GM12878 (cell line): ENCODE measurements around the gene NUBP1. TPM values are rescaled to one million over a fixed set of nuclear protein-coding genes. Genes with fewer than 3 reads are reported as not detected.

Experiments used
- CBFB ChIP-seq: IDR thresholded peaks from 2 replicates; pipeline ENCODE4 v1.6.1; 2016; ENCODE audit warnings: antibody characterized with exemption, low read depth
- CEBPZ ChIP-seq: fragments of 150-350 bp; IDR thresholded peaks from 2 replicates; pipeline ENCODE4 v1.6.1; 2016; ENCODE audit warnings: low read depth, low read length
- EED ChIP-seq: sonication (generic); IDR thresholded peaks from 2 replicates; pipeline ENCODE4 v1.6.1; 2016; ENCODE audit warnings: antibody characterized with exemption, low read depth
- GABPA ChIP-seq: IDR thresholded peaks from 2 replicates; pipeline ENCODE4 v1.6.1; 2014; ENCODE audit warnings: antibody characterized with exemption, low read depth, mild to moderate bottlenecking, inconsistent platforms
- HDAC6 ChIP-seq: fragments of 200-600 bp; sonication (generic); IDR thresholded peaks from one replicate; pipeline ENCODE4 v1.8.0; 2017; ENCODE audit warnings: antibody characterized with exemption; ENCODE audit not compliant: unreplicated experiment
- HDGF ChIP-seq: fragments of 450-650 bp; IDR thresholded peaks from 2 replicates; pipeline ENCODE4 v1.6.1; 2016; ENCODE audit warnings: antibody characterized with exemption
- IRF4 ChIP-seq: IDR thresholded peaks from 2 replicates; pipeline ENCODE4 v1.6.1; 2011; ENCODE audit warnings: low read depth, low read length
- JUNB ChIP-seq: IDR thresholded peaks from 2 replicates; pipeline ENCODE4 v1.6.1; 2016; ENCODE audit warnings: antibody characterized with exemption, mild to moderate bottlenecking
- JUND ChIP-seq: IDR thresholded peaks from 2 replicates; pipeline ENCODE4 v1.6.1; 2012; ENCODE audit warnings: low read depth, mild to moderate bottlenecking, low read length, improper control_type of control experiment, moderate library complexity
- MTA2 ChIP-seq: fragments of 450-650 bp; IDR thresholded peaks from 2 replicates; pipeline ENCODE4 v1.6.1; 2016; ENCODE audit warnings: low read depth, mild to moderate bottlenecking, moderate library complexity
- NFIC ChIP-seq: IDR thresholded peaks from 2 replicates; pipeline ENCODE4 v1.6.1; 2012; ENCODE audit warnings: low read depth, mild to moderate bottlenecking, inconsistent platforms, low read length, moderate library complexity
- NRF1 ChIP-seq: conservative IDR thresholded peaks from 2 replicates; pipeline ENCODE4 v1.6.1; 2011; ENCODE audit warnings: mild to moderate bottlenecking, low read depth, low read length, improper control_type of control experiment
- RAD21 ChIP-seq: IDR thresholded peaks from 2 replicates; pipeline ENCODE4 v1.6.1; 2011; ENCODE audit warnings: mild to moderate bottlenecking, low read depth, low read length, moderate library complexity; ENCODE audit not compliant: insufficient read depth
- RELB ChIP-seq: fragments of 450-650 bp; IDR thresholded peaks from 2 replicates; pipeline ENCODE4 v1.6.1; 2017; ENCODE audit warnings: low read depth, mild to moderate bottlenecking, moderate library complexity
- SKIL ChIP-seq: fragments of 450-650 bp; IDR thresholded peaks from 2 replicates; pipeline ENCODE4 v1.6.1; 2017; ENCODE audit warnings: mild to moderate bottlenecking, low read depth, inconsistent platforms; ENCODE audit not compliant: poor library complexity, severe bottlenecking
- SMARCA5 ChIP-seq: fragments of 450-650 bp; IDR thresholded peaks from 2 replicates; pipeline ENCODE4 v1.6.1; 2017; ENCODE audit warnings: mild to moderate bottlenecking
- STAT1 ChIP-seq: fragments of 450-650 bp; conservative IDR thresholded peaks from 2 replicates; pipeline ENCODE4 v1.6.1; 2014; ENCODE audit warnings: antibody characterized with exemption, mild to moderate bottlenecking
- SUPT20H ChIP-seq: IDR thresholded peaks from 2 replicates; pipeline ENCODE4 v1.6.1; 2011; ENCODE audit warnings: low read depth, mild to moderate bottlenecking, low read length, moderate library complexity, borderline replicate concordance; ENCODE audit not compliant: control insufficient read depth
- SUZ12 ChIP-seq: fragments of 200-600 bp; sonication (generic); IDR thresholded peaks from one replicate; pipeline ENCODE4 v1.6.1; 2018; ENCODE audit warnings: antibody characterized with exemption, mild to moderate bottlenecking; ENCODE audit not compliant: unreplicated experiment
- USF2 ChIP-seq: IDR thresholded peaks from 2 replicates; pipeline ENCODE4 v1.6.1; 2011; ENCODE audit warnings: low read depth, low read length, improper control_type of control experiment, borderline replicate concordance
- WRNIP1 ChIP-seq: IDR thresholded peaks from 2 replicates; pipeline ENCODE4 v1.6.1; 2011; ENCODE audit warnings: low read depth, low read length, improper control_type of control experiment, borderline replicate concordance
- ZNF24 ChIP-seq: fragments of 450-650 bp; IDR thresholded peaks from 2 replicates; pipeline ENCODE4 v1.6.1; 2017; ENCODE audit warnings: antibody characterized with exemption, mild to moderate bottlenecking
- ZNF274 ChIP-seq: IDR thresholded peaks from one replicate; pipeline ENCODE4 v1.8.0; 2011; ENCODE audit not compliant: insufficient read length, insufficient read depth
- ZNF384 ChIP-seq: IDR thresholded peaks from 2 replicates; pipeline ENCODE4 v1.6.1; 2012; ENCODE audit warnings: low read depth, mild to moderate bottlenecking, low read length, improper control_type of control experiment, borderline replicate concordance
- polyA plus RNA-seq, 11 experiments: library from polyadenylated mRNA; depleted of rRNA in 4 of 11; unstranded in 6 of 11; stranded (reverse) in 5 of 11; fragments of >200 nt; fragmentation: Nextera tagmentation in 4 of 11; fragmentation: Illumina TruSeq in 1 of 11; extraction: Ambion mirVana in 4 of 11; extraction: Trizol in 1 of 11; gene quantifications; 1 replicate in 1 of 11; 2 replicates in 10 of 11; pipeline versions ENCODE4 v1.2.1 to v1.2.3, GENCODE V29; 2011 to 2016; ENCODE audit warnings: inconsistent platforms in 2 of 11, missing spikeins in 2 of 11, low read depth in 1 of 11
- total RNA-seq, 4 experiments: library from RNA; depleted of rRNA in 3 of 4; stranded (reverse); fragments of >200 nt in 3 of 4; fragmentation: Illumina TruSeq in 1 of 4; extraction: Trizol in 1 of 4; gene quantifications; 2 replicates each; pipeline versions ENCODE4 v1.2.1 to v1.2.3, GENCODE V29; 2013 to 2021

The NUBP1 gene
- total and polyA plus RNA-seq, 10 of the 15 experiments (the other 5 are each of a cell fraction or from before 2014, with no cell fraction given), result 31.0 to 74.9 (median 58.3) TPM

- TF ChIP-seq SUPT20H (no peak), SKIL (peak; percentile 85), MTA2 (peak; percentile 69), WRNIP1 (no peak), CBFB (0 out of 2 replicates have a peak, but pooled peaks have one; percentile 61), GABPA (no peak), SMARCA5 (peak; percentile 63; the same call in 1 of the 2 replicates), ZNF384 (0 out of 2 replicates have a peak, but pooled peaks have one; percentile 11), HDGF (no peak), IRF4 (peak; percentile 64; the same call in 1 of the 2 replicates), STAT1 (no peak), NFIC (peak; percentile 88), NRF1 (no peak), EED (peak; percentile 99), JUND (no peak; the same call in 1 of the 2 replicates), ZNF274 (no peak), JUNB (peak; percentile 32; the same call in 1 of the 2 replicates), ZNF24 (0 out of 2 replicates have a peak, but pooled peaks have one; percentile 18), CEBPZ (no peak), HDAC6 (no peak), RELB (peak; percentile 87), SUZ12 (no peak), USF2 (no peak), RAD21 (no peak)
These were observed 9.3 kb downstream of the NUBP1 start (continued) for GRCh38 chr16:10752843-10753523.
